ENCODE measurements around the gene PDSS2.
"Not testable (repeated sequence)": the region's sequence is repeated elsewhere in the genome, so short reads cannot be mapped to it uniquely, and the experiment has no call there.

The PDSS2 gene

GRCh38 chr6:107475360-107475759 lies 16.0 kb upstream of the PDSS2 start:
- DNase-seq (ENCODE audit: low spot score), result not testable (repeated sequence)

GRCh38 chr6:107473660-107474059 lies 14.3 kb upstream of the PDSS2 start:
- DNase-seq (ENCODE audit: low spot score), result no peak

- no peak for DNase-seq (ENCODE audit: low spot score)
These were observed 11.0 kb upstream of the PDSS2 start for GRCh38 chr6:107470364-107470763.

GRCh38 chr6:107466062-107466461 lies 6.7 kb upstream of the PDSS2 start:
- no peak for DNase-seq (ENCODE audit: low spot score)

- DNase-seq (ENCODE audit: low spot score), result no peak
These were observed 793 bp upstream of the PDSS2 start for GRCh38 chr6:107460083-107460631.

- DNase-seq (ENCODE audit: low spot score), result no peak
These were observed 587 bp downstream of the PDSS2 start for GRCh38 chr6:107458672-107459282.

GRCh38 chr6:107448776-107449175 lies 10.6 kb downstream of the PDSS2 start:
- DNase-seq (ENCODE audit: low spot score), result no peak

- DNase-seq (ENCODE audit: low spot score), result no peak
These were observed 11.6 kb downstream of the PDSS2 start for GRCh38 chr6:107447663-107448216.

DNA sequence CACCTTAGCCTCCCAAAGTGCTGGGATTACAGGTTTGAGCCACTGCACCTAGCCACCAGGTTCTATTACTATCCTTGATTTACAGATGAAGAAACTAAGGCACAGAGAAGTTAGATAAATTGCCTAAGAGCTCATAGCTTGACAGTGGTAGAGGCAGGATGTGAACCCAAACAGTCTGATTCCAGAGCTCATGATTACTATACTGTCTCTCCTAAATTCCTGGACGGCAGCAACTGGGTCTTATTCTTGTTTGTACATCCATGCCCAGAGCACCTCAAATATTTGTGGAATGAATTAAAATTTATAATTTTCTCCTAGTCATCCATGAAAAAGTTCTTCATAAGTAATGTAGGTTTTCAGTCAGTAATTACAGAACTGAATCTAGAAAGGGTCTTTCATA lies 15.1 kb downstream of the PDSS2 start:
- DNase-seq (ENCODE audit: low spot score), result no peak

DNA sequence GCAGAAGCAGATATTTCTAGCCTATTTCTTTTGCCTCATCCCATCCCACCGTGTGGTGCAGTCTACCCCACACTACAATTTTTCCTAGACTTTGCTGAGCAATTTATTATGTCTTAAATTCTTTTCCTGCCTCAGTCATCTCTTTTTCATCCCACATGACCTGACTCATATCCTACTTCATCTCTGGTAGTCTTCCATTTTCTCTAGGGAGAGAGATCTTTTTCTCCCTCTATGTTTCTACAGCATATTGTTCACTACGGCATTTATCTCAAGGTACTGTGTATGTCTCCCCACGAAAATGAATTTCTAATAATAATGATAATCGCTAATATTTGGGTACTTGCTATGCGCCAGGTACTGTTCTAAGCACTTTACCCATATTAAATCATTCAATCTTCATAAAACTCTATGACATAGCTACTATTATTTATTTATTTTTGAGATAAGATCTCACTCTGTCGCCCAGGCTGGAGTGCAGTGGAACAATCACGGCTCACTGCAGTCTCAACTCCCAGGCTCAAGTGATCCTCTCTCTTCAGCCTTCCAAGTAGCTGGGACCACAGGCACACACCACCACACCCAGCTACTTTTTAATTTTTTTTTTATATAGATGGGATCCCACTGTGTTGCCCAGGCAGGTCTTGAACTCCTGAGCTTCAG lies 15.6 kb downstream of the PDSS2 start:
- DNase-seq (ENCODE audit: low spot score), result no peak

DNA sequence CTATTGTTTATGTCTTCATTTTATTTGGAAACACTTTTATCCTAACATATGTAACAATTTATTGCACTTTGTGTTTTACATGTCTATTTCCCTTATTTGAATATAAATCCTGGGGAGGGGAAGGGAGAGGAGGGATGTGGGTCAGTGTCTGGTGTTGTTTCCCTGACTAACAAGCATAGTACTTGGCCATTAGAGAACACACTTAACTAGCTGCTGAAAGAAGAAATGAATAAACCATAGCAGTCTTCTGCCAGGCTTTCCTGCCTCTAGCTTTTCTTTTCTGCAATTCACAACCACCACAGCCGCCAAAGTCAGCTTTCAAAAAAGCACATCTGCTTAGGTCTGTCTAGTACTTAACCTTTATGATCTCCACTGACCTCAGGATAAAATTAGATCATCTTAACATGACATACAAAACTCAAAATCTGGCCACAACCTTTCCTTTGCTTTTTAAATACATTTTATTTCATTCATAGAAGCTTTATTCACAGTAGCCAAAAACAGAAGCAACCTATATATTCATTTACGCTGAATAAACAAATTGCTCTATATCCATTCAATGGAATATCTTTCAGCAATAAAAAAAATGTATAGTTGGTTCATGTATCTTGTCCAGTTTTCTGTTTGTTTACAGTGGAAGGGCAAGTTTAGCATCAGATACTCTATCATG lies 16.3 kb downstream of the PDSS2 start:
- DNase-seq (ENCODE audit: low spot score), result no peak

DNA sequence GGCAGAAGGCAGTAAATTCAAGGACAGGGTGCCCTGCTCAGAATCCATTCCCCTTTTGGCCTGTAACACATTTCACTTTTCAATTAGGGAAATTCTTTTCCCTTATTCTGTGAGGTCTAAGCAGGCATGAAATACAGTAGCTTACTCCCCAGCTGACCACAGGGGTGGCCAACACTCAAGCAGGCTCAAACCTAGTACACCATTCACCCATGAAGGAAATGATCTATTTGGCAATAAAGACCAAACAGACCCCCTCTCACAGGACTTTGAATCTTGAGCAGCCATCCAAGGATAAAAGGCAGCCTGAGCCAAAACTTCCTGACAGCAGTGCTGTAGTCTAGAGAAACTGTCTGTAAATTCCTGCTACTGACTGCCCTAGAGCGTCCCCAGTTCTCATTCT lies 17.7 kb downstream of the PDSS2 start:
- DNase-seq (ENCODE audit: low spot score), result no peak

DNA sequence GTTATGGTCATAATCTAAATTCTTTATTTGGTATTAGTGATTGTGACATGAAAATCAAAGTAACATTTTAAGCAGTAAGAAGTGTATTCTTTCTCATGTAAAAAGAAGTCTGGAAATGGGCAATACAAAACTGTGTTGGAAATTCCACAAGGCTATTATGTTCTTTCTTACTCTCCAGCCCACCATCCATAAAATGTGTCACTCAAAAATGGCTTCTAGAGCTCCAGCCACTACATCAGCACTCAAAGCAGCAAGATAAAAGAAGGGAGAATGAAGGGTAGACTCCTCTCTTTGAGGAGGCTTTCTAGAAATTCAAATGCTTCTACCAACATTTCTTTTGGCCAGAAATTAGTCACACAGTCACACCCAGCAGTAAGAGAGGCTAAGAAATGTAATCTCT lies 18.4 kb downstream of the PDSS2 start:
- DNase-seq (ENCODE audit: low spot score), result no peak

- no peak for DNase-seq (ENCODE audit: low spot score)
These were observed 20.0 kb downstream of the PDSS2 start for GRCh38 chr6:107439406-107439805.

- DNase-seq (ENCODE audit: low spot score), result no peak
These were observed 21.7 kb downstream of the PDSS2 start for GRCh38 chr6:107437691-107438090.

GRCh38 chr6:107436881-107437280 lies 22.5 kb downstream of the PDSS2 start:
- no peak for DNase-seq (ENCODE audit: low spot score)

GRCh38 chr6:107435798-107436197 lies 23.6 kb downstream of the PDSS2 start:
- no peak for DNase-seq (ENCODE audit: low spot score)

- DNase-seq (ENCODE audit: low spot score), result no peak
These were observed 24.6 kb downstream of the PDSS2 start for GRCh38 chr6:107434812-107435211.

DNA sequence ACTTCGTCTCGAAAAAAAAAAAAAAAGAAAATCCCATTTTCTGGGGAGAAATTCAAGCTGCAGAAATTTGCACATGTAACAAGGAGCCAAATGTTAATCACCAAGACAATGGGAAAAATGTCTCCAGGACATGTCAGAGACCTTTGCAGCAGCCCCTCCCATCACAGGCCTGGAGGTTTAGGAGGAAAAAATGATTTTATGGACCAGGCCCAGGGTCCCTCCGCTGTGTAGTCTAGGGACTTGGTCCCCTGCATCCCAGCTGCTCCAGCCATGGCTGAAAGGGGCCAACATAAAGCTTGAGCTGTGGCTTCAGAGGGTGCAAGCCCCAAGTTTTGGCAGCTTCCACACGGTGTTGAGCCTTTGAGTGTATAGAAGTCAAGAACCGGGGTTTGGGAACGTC lies 33.4 kb downstream of the PDSS2 start:
- DNase-seq (ENCODE audit: low spot score), result not testable (repeated sequence)

- no peak for DNase-seq (ENCODE audit: low spot score)
These were observed 35.8 kb downstream of the PDSS2 start for GRCh38 chr6:107423474-107423990.

DNA sequence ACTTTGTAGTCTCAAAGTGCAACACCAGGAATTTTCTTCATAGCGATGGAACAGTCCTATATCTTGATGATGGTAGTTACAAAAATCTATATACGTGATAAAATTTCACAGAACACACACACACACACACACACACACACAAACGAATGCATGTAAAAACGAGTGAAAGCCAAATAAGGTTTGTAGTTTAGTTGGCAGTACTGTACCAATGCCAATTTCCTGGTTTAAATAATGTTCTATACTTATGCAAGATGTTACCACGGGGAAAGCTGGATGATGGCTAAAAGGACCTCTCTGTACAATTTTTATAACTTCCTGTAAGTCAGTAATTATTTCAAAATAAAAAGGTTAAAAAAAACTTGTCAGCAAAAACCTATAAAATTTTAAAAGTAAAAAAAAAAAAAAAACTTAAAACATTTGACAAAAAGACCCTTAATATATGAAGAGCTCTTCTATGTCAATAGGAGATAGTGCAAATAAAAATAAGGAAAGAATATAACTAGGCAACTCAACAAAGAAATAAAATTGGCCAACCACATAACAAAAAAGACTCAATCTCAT lies 37.6 kb downstream of the PDSS2 start:
- no peak for DNase-seq (ENCODE audit: low spot score)

GRCh38 chr6:107419733-107420132 lies 39.6 kb downstream of the PDSS2 start:
- no peak for DNase-seq (ENCODE audit: low spot score)

Measured in CD4-positive, alpha-beta T cell treated with Interleukin-6 at 100 ng/mL for 8 hours (primary cell).